Measurements from ENCODE around the gene CCDC148. TPM values are rescaled to one million over a fixed set of nuclear protein-coding genes. Genes with fewer than 3 reads are reported as not detected.

CCDC148 gene
- total and polyA plus RNA-seq, 10 of the 15 experiments (the other 5 are each of a cell fraction or from before 2014, with no cell fraction given) = 0.07 to 0.30 (median 0.18) TPM; not detected in 7

DNA sequence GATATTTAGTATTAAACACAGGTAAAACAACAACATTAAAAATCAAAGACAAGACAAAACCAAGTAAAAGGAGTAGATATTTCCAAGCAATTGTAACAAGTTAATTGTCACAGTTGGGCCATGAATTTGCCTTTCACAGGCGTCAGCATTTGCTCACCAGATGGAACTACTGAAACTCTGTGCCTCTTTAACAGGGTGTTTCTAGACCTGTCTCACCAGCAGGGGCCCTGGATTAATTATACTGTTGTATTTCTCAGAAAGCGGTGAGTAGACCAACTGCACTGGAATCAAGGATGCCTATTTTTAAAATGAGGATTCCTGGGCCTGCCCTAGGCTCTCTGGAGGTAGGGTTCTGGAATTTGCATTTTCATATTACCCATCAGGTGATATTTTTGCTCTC is 262.3 kb downstream of the CCDC148 start:
- Histone ChIP-seq H3K27me3 (replicated peaks in 1 of 2; ENCODE audit: control insufficient read depth in 2 of 2, insufficient read depth in 2 of 2, low read length in 1 of 2) (no peaks in the 10 kb centered on the region), H4K20me1 (ENCODE audit: control insufficient read depth, insufficient read depth) (no peaks in the 10 kb centered on the region), H2AFZ (ENCODE audit: control insufficient read depth, low read depth, low read length) (no peak overlapping the region), H3K9ac (ENCODE audit: control insufficient read depth, insufficient read depth, low read length) (no peak overlapping the region), H3K4me3 (no peak overlapping the region), H3K4me2 (ENCODE audit: control insufficient read depth, insufficient read depth) (no peak overlapping the region), H3K36me3 (ENCODE audit: control insufficient read depth in 2 of 2, insufficient read depth in 2 of 2, low read length in 1 of 2) (no peaks in the 10 kb centered on the region), H3K4me1 (ENCODE audit: control insufficient read depth, insufficient read depth, low read length) (peaks cover 13% of the 10 kb centered on the region), H3K9me3 (replicated peaks; ENCODE audit: control insufficient read depth, insufficient read depth, low read length) (no peaks in the 10 kb centered on the region), H3K79me2 (ENCODE audit: control insufficient read depth, insufficient read depth, low read length) (no peaks in the 10 kb centered on the region), H3K27ac (ENCODE audit: control insufficient read depth, insufficient read depth) (no peak overlapping the region)
- no peak for TF ChIP-seq IKZF1 (conservative IDR thresholded peaks at IDR 0.05)
- TF ChIP-seq RELB (IDR thresholded peaks at IDR 0.05; ENCODE audit: low read depth) = no peak
- TF ChIP-seq PML (IDR thresholded peaks at IDR 0.05; ENCODE audit: low read length) = no peak
- TF ChIP-seq RB1 (IDR thresholded peaks at IDR 0.05; ENCODE audit: borderline replicate concordance) = no peak
- TF ChIP-seq MXI1 (IDR thresholded peaks at IDR 0.05; ENCODE audit: low read depth, low read length) = no peak
- no peak for TF ChIP-seq GATAD2B (conservative IDR thresholded peaks at IDR 0.05; ENCODE audit: low read depth)
- TF ChIP-seq SMAD1 (IDR thresholded peaks at IDR 0.05; ENCODE audit: low read depth, partially characterized antibody) = no peak
- TF ChIP-seq SMC3 (IDR thresholded peaks at IDR 0.05; ENCODE audit: borderline replicate concordance, low read length) = no peak
- TF ChIP-seq, protein P1, sequence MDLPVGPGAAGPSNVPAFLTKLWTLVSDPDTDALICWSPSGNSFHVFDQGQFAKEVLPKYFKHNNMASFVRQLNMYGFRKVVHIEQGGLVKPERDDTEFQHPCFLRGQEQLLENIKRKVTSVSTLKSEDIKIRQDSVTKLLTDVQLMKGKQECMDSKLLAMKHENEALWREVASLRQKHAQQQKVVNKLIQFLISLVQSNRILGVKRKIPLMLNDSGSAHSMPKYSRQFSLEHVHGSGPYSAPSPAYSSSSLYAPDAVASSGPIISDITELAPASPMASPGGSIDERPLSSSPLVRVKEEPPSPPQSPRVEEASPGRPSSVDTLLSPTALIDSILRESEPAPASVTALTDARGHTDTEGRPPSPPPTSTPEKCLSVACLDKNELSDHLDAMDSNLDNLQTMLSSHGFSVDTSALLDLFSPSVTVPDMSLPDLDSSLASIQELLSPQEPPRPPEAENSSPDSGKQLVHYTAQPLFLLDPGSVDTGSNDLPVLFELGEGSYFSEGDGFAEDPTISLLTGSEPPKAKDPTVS (IDR thresholded peaks at IDR 0.05; ENCODE audit: low read depth, low read length) = no peak
- TF ChIP-seq NBN (IDR thresholded peaks at IDR 0.05) = no peak
- no peak for TF ChIP-seq ZBTB40 (IDR thresholded peaks at IDR 0.05; ENCODE audit: borderline replicate concordance)
- TF ChIP-seq EED (IDR thresholded peaks at IDR 0.05; ENCODE audit: low read depth) = no peak
- TF ChIP-seq ETV6 (conservative IDR thresholded peaks at IDR 0.05 in 1 of 2, IDR thresholded peaks at IDR 0.05 in 1 of 2; ENCODE audit: borderline replicate concordance in 1 of 2, low read depth in 1 of 2) = no peak
- DNase-seq (ENCODE audit: low read depth, low spot score) (no peak), FAIRE-seq (no peak), ATAC-seq (no peak)
- ChIA-PET POLR2A (no interaction called here), SMC1A (ENCODE audit: uncharacterized antibody, unreplicated experiment) (no interaction called here), RAD21 (ENCODE audit: unreplicated experiment) (no interaction called here), CTCF (no interaction called here)
- BruUV-seq (replicated peaks) = no TSS peak
- 44% methylated on average over 2 of the region's 2 CpGs for WGBS (ENCODE audit: insufficient coverage, insufficient replicate concordance, low lambda C conversion rate, missing lambda C conversion rate)
- intact Hi-C loops (cut with micrococcal nuclease; ENCODE audit: unreplicated experiment) (no loop called here), in situ Hi-C loops (cut with MboI) (no loop called here)
